Measurements from ENCODE around the gene LAMC1. TPM values are rescaled to one million over a fixed set of nuclear protein-coding genes. Genes with fewer than 3 reads are reported as not detected.

LAMC1 gene
- total and polyA plus RNA-seq, 2 of the 4 experiments (the other 2 are of a cell fraction), result 249 to 394 TPM

DNA sequence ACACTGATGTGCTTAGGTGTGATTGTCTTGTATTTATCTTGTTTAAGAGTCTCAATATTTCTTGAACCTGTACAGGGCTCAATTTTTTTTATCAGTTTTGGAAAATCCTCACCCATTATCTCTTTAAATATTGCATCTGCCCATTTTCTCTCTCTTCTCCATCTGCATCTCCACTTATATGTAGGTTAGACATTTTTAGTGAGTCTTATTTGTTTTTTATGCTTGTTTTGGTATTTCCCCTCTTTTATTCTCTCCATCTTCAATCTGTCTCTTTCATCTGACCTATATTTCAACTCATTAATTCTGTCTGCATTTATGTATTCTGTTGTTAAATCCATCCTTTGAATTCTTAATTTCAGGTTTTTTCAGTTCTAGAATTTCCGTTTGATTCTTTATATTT, 37.3 kb upstream of the LAMC1 start:
- POLR2A ChIA-PET (ENCODE audit: unreplicated experiment), result no interaction called here
- CTCF ChIA-PET, result no interaction called here
- Histone ChIP-seq H2AFZ (replicated peaks; ENCODE audit: low read length, poor library complexity) (no peak overlapping the region), H3K9me1 (ENCODE audit: insufficient read depth, low read length) (peaks cover 3% of the 10 kb centered on the region; the same call in 1 of the 2 replicates), H4K91ac (ENCODE audit: insufficient read depth, low read depth, low read length) (no peak overlapping the region), H3K4me2 (ENCODE audit: low read depth, low read length) (no peak overlapping the region), H3K9ac (ENCODE audit: low read depth, low read length) (no peak overlapping the region), H3K27ac (ENCODE audit: insufficient read depth, low read length) (no peak overlapping the region), H2AK9ac (replicated peaks; ENCODE audit: low read depth, low read length, poor library complexity) (no peak overlapping the region), H3K4ac (ENCODE audit: low read depth, low read length) (no peak overlapping the region), H4K5ac (ENCODE audit: low read depth, low read length) (no peak overlapping the region), H3K4me1 (ENCODE audit: control insufficient read depth, insufficient read depth, low read length) (peaks cover 7% of the 10 kb centered on the region), H3K36me3 (ENCODE audit: control insufficient read depth, insufficient read depth, low read length) (no peaks in the 10 kb centered on the region), H3K9me3 (ENCODE audit: control insufficient read depth, insufficient read depth, low read length) (no peaks in the 10 kb centered on the region), H3K18ac (ENCODE audit: low read depth, low read length) (no peak overlapping the region), H2BK20ac (ENCODE audit: low read depth, low read length) (no peak overlapping the region), H3K79me1 (ENCODE audit: low read depth in 1 of 2, low read length in 2 of 2) (no peaks in the 10 kb centered on the region), H2BK15ac (ENCODE audit: low read depth, low read length) (no peak overlapping the region), H2BK120ac (ENCODE audit: low read depth, low read length) (no peak overlapping the region), H3K14ac (replicated peaks; ENCODE audit: low read depth, low read length) (no peak overlapping the region), H4K8ac (ENCODE audit: low read depth in 2 of 2, low read length in 2 of 2) (no peak overlapping the region), H2AK5ac (ENCODE audit: low read depth, low read length) (no peak overlapping the region), H2BK5ac (ENCODE audit: low read depth, low read length, poor library complexity, severe bottlenecking) (no peak overlapping the region), H3K56ac (ENCODE audit: extremely low read depth, insufficient read depth, low read length) (no peak overlapping the region), H3K23ac (ENCODE audit: low read depth, low read length) (no peak overlapping the region), H3K27me3 (ENCODE audit: control insufficient read depth, insufficient read depth, low read length) (no peaks in the 10 kb centered on the region), H4K20me1 (ENCODE audit: insufficient read depth, low read length) (no peaks in the 10 kb centered on the region), H3K4me3 (ENCODE audit: insufficient read depth, low read depth, low read length) (no peak overlapping the region)
- BruUV-seq (replicated peaks), result no TSS peak
- no peak for DNase-seq
- WGBS, 2 experiments (ENCODE audit: extremely low coverage in 2 of 2, insufficient read length in 1 of 2), result no CpG with 5 or more reads among the region's 1 CpG
- in situ Hi-C loops (cut with MboI; ENCODE audit: low sequenced_read_pairs), result no loop called here
- dilution Hi-C loops (cut with HindIII; ENCODE audit: low sequenced_read_pairs, unreplicated experiment), result no loop called here
- no peak for ATAC-seq (ENCODE audit: low read depth)
- intact Hi-C loops (cut with micrococcal nuclease), result no loop called here
- TF ChIP-seq MAZ (IDR thresholded peaks at IDR 0.05; ENCODE audit: borderline replicate concordance, low read depth, low read length), result no peak
- TF ChIP-seq CHD1 (IDR thresholded peaks at IDR 0.05; ENCODE audit: low read depth, low read length), result no peak
- TF ChIP-seq, protein P1, sequence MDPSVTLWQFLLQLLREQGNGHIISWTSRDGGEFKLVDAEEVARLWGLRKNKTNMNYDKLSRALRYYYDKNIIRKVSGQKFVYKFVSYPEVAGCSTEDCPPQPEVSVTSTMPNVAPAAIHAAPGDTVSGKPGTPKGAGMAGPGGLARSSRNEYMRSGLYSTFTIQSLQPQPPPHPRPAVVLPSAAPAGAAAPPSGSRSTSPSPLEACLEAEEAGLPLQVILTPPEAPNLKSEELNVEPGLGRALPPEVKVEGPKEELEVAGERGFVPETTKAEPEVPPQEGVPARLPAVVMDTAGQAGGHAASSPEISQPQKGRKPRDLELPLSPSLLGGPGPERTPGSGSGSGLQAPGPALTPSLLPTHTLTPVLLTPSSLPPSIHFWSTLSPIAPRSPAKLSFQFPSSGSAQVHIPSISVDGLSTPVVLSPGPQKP (IDR thresholded peaks at IDR 0.05; ENCODE audit: borderline replicate concordance, low read depth, low read length), result no peak

Data from IMR-90 (cell line).